ENCODE measurements around the gene MTHFD2.
"Not testable (repeated sequence)": the region's sequence is repeated elsewhere in the genome, so short reads cannot be mapped to it uniquely, and the experiment has no call there.

MTHFD2 gene

GRCh38 chr2:74198023-74198460, 373 bp upstream of the MTHFD2 start:
- DNase-seq: no peak

GRCh38 chr2:74199275-74199701, 873 bp downstream of the MTHFD2 start:
- no peak for DNase-seq

GRCh38 chr2:74199871-74200305, 1.5 kb downstream of the MTHFD2 start:
- peak; percentile 53 for DNase-seq

- no peak for DNase-seq
These were observed 2.8 kb downstream of the MTHFD2 start for GRCh38 chr2:74201196-74201595.

- no peak for DNase-seq
These were observed 3.2 kb downstream of the MTHFD2 start for GRCh38 chr2:74201596-74201995.

- DNase-seq: no peak
These were observed 6.0 kb downstream of the MTHFD2 start for GRCh38 chr2:74204436-74204835.

GRCh38 chr2:74205113-74205512, 6.7 kb downstream of the MTHFD2 start:
- no peak for DNase-seq

GRCh38 chr2:74205596-74205995, 7.2 kb downstream of the MTHFD2 start:
- peak; percentile 42 for DNase-seq

GRCh38 chr2:74206180-74206688, 7.8 kb downstream of the MTHFD2 start:
- peak; percentile 77 for DNase-seq

GRCh38 chr2:74212702-74213410, 14.4 kb downstream of the MTHFD2 start:
- no peak for DNase-seq

GRCh38 chr2:74215771-74216170, 17.4 kb downstream of the MTHFD2 start:
- DNase-seq: not testable (repeated sequence)

GRCh38 chr2:74216642-74217041, 18.2 kb downstream of the MTHFD2 start:
- no peak for DNase-seq

- DNase-seq: no peak
These were observed 21.6 kb downstream of the MTHFD2 start for GRCh38 chr2:74219846-74220486.

GRCh38 chr2:74221091-74221490, 22.7 kb downstream of the MTHFD2 start:
- DNase-seq: no peak

- no peak for DNase-seq
These were observed 23.3 kb downstream of the MTHFD2 start for GRCh38 chr2:74221604-74222299.

- no peak for DNase-seq
These were observed 23.9 kb downstream of the MTHFD2 start for GRCh38 chr2:74222300-74222650.

GRCh38 chr2:74223941-74224770, 25.7 kb downstream of the MTHFD2 start:
- no peak for DNase-seq

- no peak for DNase-seq
These were observed 27.5 kb downstream of the MTHFD2 start for GRCh38 chr2:74225698-74226459.

- no peak for DNase-seq
These were observed 28.3 kb downstream of the MTHFD2 start for GRCh38 chr2:74226648-74227213.

- DNase-seq: no peak
These were observed 29.2 kb downstream of the MTHFD2 start for GRCh38 chr2:74227646-74228045.

- no peak for DNase-seq
These were observed 30.4 kb downstream of the MTHFD2 start for GRCh38 chr2:74228772-74229171.

GRCh38 chr2:74229865-74230264, 31.4 kb downstream of the MTHFD2 start:
- DNase-seq: not testable (repeated sequence)

Measured in CD4-positive, alpha-beta T cell treated with Interleukin-10 for 1 hour (primary cell).